ENCODE measurements around the gene GDF10. TPM values are rescaled to one million over a fixed set of nuclear protein-coding genes. Genes with fewer than 3 reads are reported as not detected.

Gene GDF10
- total RNA-seq, 4 donors from 2014 or later = 0.29 to 12.6 (median 0.57) TPM

DNA sequence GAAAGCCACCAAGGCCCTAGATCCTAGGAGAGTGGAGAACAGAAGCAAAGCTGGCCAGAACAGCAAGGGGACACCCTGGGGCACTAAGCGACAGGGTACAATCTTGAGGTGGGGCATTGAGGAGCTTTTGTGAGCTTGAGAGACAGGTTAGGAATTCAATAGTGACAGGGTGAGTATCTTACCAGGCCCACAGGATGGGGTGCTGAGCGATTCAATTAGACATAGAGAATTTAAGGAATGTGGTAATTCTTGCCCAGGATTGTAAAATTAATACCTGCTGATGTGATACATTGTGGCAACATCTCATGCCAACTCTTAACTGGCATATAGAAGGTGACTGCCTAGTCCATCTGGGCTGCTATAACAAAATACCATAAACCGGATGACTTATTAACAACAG lies 62.2 kb downstream of the GDF10 start:
- H3K9me3 ChIP-seq = no peaks in the 10 kb centered on the region
- intact Hi-C loops (cut with DNase I) = no loop called here
- peaks cover 0 to 21% (median 0%) of the 10 kb centered on the region in 3 donors for H3K4me1 ChIP-seq
- no peaks in the 10 kb centered on the region for H3K36me3 ChIP-seq
- no peak overlapping the region for H3K27ac ChIP-seq
- TF ChIP-seq, protein P1, sequence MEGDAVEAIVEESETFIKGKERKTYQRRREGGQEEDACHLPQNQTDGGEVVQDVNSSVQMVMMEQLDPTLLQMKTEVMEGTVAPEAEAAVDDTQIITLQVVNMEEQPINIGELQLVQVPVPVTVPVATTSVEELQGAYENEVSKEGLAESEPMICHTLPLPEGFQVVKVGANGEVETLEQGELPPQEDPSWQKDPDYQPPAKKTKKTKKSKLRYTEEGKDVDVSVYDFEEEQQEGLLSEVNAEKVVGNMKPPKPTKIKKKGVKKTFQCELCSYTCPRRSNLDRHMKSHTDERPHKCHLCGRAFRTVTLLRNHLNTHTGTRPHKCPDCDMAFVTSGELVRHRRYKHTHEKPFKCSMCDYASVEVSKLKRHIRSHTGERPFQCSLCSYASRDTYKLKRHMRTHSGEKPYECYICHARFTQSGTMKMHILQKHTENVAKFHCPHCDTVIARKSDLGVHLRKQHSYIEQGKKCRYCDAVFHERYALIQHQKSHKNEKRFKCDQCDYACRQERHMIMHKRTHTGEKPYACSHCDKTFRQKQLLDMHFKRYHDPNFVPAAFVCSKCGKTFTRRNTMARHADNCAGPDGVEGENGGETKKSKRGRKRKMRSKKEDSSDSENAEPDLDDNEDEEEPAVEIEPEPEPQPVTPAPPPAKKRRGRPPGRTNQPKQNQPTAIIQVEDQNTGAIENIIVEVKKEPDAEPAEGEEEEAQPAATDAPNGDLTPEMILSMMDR (IDR thresholded peaks at IDR 0.05) = no peak
- TF ChIP-seq POLR2A (IDR thresholded peaks at IDR 0.05) = no peak
- no peak overlapping the region for H3K4me3 ChIP-seq
- H3K27me3 ChIP-seq = no peaks in the 10 kb centered on the region
- 69 to 87% methylated on average over 3 of the region's 3 CpGs for WGBS, 2 donors
- DNase-seq = no peak

Other genes with a start within 250 kb of the GDF10 start
- not detected for gene GDF2, start 22.3 kb downstream of the GDF10 start, total RNA-seq
- gene RBP3, start 48.2 kb downstream of the GDF10 start, total RNA-seq = not detected
- 1 to 10 TPM in 1 of 4 donors, under 1 TPM in 3; 0.29 to 1.4 (median 0.73) TPM for gene ZNF488, start 84.1 kb downstream of the GDF10 start, total RNA-seq
- gene ANXA8, start 183.9 kb downstream of the GDF10 start, total RNA-seq = 100 to 1,000 TPM; 101 to 213 (median 180) TPM
- gene FAM25G, start 191.5 kb downstream of the GDF10 start, total RNA-seq = 10 to 100 TPM in 2 of 4 donors, not detected in 2; 10.0 to 30.8 TPM
- 1 to 10 TPM in 3 of 4 donors, under 1 TPM in 1; 0.94 to 8.8 (median 3.3) TPM for gene AGAP9, start 223.4 kb downstream of the GDF10 start, total RNA-seq

All from esophagus squamous epithelium (tissue), 5 donors.